ENCODE results near the gene KIAA1614.

KIAA1614 gene

GRCh38 chr1:180919183-180919700 is 6.5 kb downstream of the KIAA1614 start:
- TF ChIP-seq SIN3A (IDR thresholded peaks at IDR 0.05; ENCODE audit: borderline replicate concordance, insufficient read depth, low read length) (no peak), REST (IDR thresholded peaks at IDR 0.05; ENCODE audit: insufficient read depth in 1 of 2, low read depth in 2 of 2, low read length in 2 of 2) (no peak), TAF1 (IDR thresholded peaks at IDR 0.05; ENCODE audit: borderline replicate concordance, insufficient read depth, low read length) (no peak), FOXP2 (optimal IDR thresholded peaks at IDR 0.05; ENCODE audit: borderline replicate concordance, extremely low read depth, extremely low read length, insufficient read depth) (no peak), POLR2AphosphoS5 (IDR thresholded peaks at IDR 0.05; ENCODE audit: low read depth, low read length) (no peak)

- TF ChIP-seq FOXP2 (optimal IDR thresholded peaks at IDR 0.05; ENCODE audit: borderline replicate concordance, extremely low read depth, extremely low read length, insufficient read depth): no peak
- no peak for TF ChIP-seq TAF1 (IDR thresholded peaks at IDR 0.05; ENCODE audit: borderline replicate concordance, insufficient read depth, low read length)
Observed at GRCh38 chr1:180920193-180920592, 7.5 kb downstream of the KIAA1614 start.

- TF ChIP-seq SIN3A (IDR thresholded peaks at IDR 0.05; ENCODE audit: borderline replicate concordance, insufficient read depth, low read length) (no peak), POLR2AphosphoS5 (IDR thresholded peaks at IDR 0.05; ENCODE audit: low read depth, low read length) (no peak), TAF1 (IDR thresholded peaks at IDR 0.05; ENCODE audit: borderline replicate concordance, insufficient read depth, low read length) (no peak), REST (IDR thresholded peaks at IDR 0.05; ENCODE audit: insufficient read depth in 1 of 2, low read depth in 2 of 2, low read length in 2 of 2) (no peak), FOXP2 (optimal IDR thresholded peaks at IDR 0.05; ENCODE audit: borderline replicate concordance, extremely low read depth, extremely low read length, insufficient read depth) (no peak)
Observed at GRCh38 chr1:180920702-180921101, 8.0 kb downstream of the KIAA1614 start.

GRCh38 chr1:180921386-180921785 is 8.7 kb downstream of the KIAA1614 start:
- TF ChIP-seq POLR2AphosphoS5 (IDR thresholded peaks at IDR 0.05; ENCODE audit: low read depth, low read length) (no peak), REST (IDR thresholded peaks at IDR 0.05; ENCODE audit: insufficient read depth in 1 of 2, low read depth in 2 of 2, low read length in 2 of 2) (no peak), FOXP2 (optimal IDR thresholded peaks at IDR 0.05; ENCODE audit: borderline replicate concordance, extremely low read depth, extremely low read length, insufficient read depth) (no peak), SIN3A (IDR thresholded peaks at IDR 0.05; ENCODE audit: borderline replicate concordance, insufficient read depth, low read length) (no peak), TAF1 (IDR thresholded peaks at IDR 0.05; ENCODE audit: borderline replicate concordance, insufficient read depth, low read length) (no peak)

- no peak for TF ChIP-seq TAF1 (IDR thresholded peaks at IDR 0.05; ENCODE audit: borderline replicate concordance, insufficient read depth, low read length)
- no peak for TF ChIP-seq REST (IDR thresholded peaks at IDR 0.05; ENCODE audit: insufficient read depth in 1 of 2, low read depth in 2 of 2, low read length in 2 of 2)
- TF ChIP-seq SIN3A (IDR thresholded peaks at IDR 0.05; ENCODE audit: borderline replicate concordance, insufficient read depth, low read length): no peak
- TF ChIP-seq POLR2AphosphoS5 (IDR thresholded peaks at IDR 0.05; ENCODE audit: low read depth, low read length): no peak
- no peak for TF ChIP-seq FOXP2 (optimal IDR thresholded peaks at IDR 0.05; ENCODE audit: borderline replicate concordance, extremely low read depth, extremely low read length, insufficient read depth)
Observed at GRCh38 chr1:180921891-180922630, 9.4 kb downstream of the KIAA1614 start.

All from PFSK-1 (cell line).